ENCODE results near the gene CCL26. TPM values are rescaled to one million over a fixed set of nuclear protein-coding genes. Genes with fewer than 3 reads are reported as not detected.

The CCL26 gene
- total and polyA plus RNA-seq, 2 experiments from 2014 or later, result 3.0 to 18.4 TPM

DNA sequence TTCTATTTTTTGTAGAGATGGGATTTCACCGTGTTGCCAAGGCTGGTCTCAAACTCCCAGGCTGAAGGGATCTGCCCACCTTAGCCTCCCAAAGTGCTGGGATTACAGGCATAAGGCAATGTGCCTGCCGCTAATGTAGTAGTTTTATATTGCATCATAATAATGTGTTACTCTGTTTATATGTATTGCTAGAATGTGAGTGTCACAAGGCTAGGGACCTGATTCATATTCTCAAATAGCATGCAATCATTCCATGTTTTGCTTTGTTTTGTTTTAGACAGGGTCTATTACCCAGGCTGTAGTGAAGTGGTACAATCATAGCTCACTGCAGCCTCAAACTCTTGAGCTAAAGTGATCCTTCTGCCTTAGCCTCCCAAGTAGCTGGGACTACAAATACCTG lies 13.5 kb downstream of the CCL26 start:
- H3K4me3 Mint-ChIP-seq, result no peak overlapping the region
- Histone ChIP-seq H3K79me2 (replicated peaks; ENCODE audit: insufficient read depth) (no peaks in the 10 kb centered on the region), H3F3A (replicated peaks; ENCODE audit: low read depth) (no peaks in the 10 kb centered on the region), H3K4me3 (no peak overlapping the region), H4K20me1 (replicated peaks; ENCODE audit: insufficient read depth) (no peaks in the 10 kb centered on the region), H3K4me1 (ENCODE audit: insufficient read depth) (no peaks in the 10 kb centered on the region), H3K4me2 (no peak overlapping the region), H3K36me3 (ENCODE audit: insufficient read depth) (no peaks in the 10 kb centered on the region), H3K27me3 (ENCODE audit: insufficient read depth) (no peaks in the 10 kb centered on the region), H2AFZ (no peak overlapping the region), H3K27ac (ENCODE audit: low read depth) (no peak overlapping the region), H3K9me2 (ENCODE audit: insufficient read depth) (no peaks in the 10 kb centered on the region)
- H3K4me1 Mint-ChIP-seq, result 0 out of 3 replicates have a peak, but pooled peaks cover 2% of the 10 kb centered on the region
- peaks cover 2% of the 10 kb centered on the region; the same call in 2 of the 3 replicates for H3K9me3 Mint-ChIP-seq
- peaks cover 5% of the 10 kb centered on the region for H3K27me3 Mint-ChIP-seq (ENCODE audit: insufficient read depth, low read depth, poor library complexity)
- no peak for ATAC-seq
- no peak overlapping the region for H3K27ac Mint-ChIP-seq
- no peak for TF ChIP-seq STAT1 (IDR thresholded peaks at IDR 0.05; ENCODE audit: unreplicated experiment)
- DNase-seq (ENCODE audit: low spot score), result no peak
- H3K36me3 Mint-ChIP-seq (ENCODE audit: low read depth), result no peaks in the 10 kb centered on the region

DNA sequence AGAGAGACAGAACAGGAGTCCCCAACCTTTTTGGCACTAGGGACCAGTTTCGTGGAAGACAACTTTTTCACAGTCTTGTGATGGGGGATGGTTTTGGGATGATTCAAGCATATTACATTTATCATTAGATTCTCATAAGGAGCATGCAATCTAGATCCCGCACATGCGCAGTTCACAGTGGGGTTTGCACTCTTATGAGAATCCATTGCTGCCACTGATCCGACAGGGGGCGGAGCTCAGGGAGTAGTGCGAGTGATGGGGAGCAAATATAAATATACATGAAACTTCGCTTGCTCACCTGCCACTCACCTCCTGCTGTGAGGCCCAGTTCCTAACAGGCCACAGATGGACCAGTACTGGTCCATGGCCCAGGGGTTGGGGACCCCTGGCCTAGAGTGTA lies 14.2 kb downstream of the CCL26 start:
- no peak overlapping the region for H3K27ac ChIP-seq (ENCODE audit: low read depth)
- no peak overlapping the region for H3K4me3 Mint-ChIP-seq
- 0 out of 3 replicates have a peak, but pooled peaks cover 2% of the 10 kb centered on the region for H3K4me1 Mint-ChIP-seq
- H3K4me1 ChIP-seq (ENCODE audit: insufficient read depth), result no peaks in the 10 kb centered on the region
- no peaks in the 10 kb centered on the region for H3K36me3 Mint-ChIP-seq (ENCODE audit: low read depth)
- H3K4me2 ChIP-seq, result no peak overlapping the region
- H3K27ac Mint-ChIP-seq, result no peak overlapping the region
- no peak overlapping the region for H2AFZ ChIP-seq
- H3K27me3 Mint-ChIP-seq (ENCODE audit: insufficient read depth, low read depth, poor library complexity), result peaks cover 5% of the 10 kb centered on the region
- H3F3A ChIP-seq (replicated peaks; ENCODE audit: low read depth), result no peaks in the 10 kb centered on the region
- H3K4me3 ChIP-seq, result no peak overlapping the region
- ATAC-seq (no peak), DNase-seq (ENCODE audit: low spot score) (no peak)
- H4K20me1 ChIP-seq (replicated peaks; ENCODE audit: insufficient read depth), result no peaks in the 10 kb centered on the region
- H3K27me3 ChIP-seq (ENCODE audit: insufficient read depth), result no peaks in the 10 kb centered on the region
- peaks cover 2% of the 10 kb centered on the region; the same call in 2 of the 3 replicates for H3K9me3 Mint-ChIP-seq
- H3K36me3 ChIP-seq (ENCODE audit: insufficient read depth), result no peaks in the 10 kb centered on the region
- TF ChIP-seq NANOG (IDR thresholded peaks at IDR 0.05; ENCODE audit: borderline replicate concordance) (no peak), REST (IDR thresholded peaks at IDR 0.05; ENCODE audit: unreplicated experiment) (no peak), CTCF (conservative IDR thresholded peaks at IDR 0.05; ENCODE audit: low read depth in 2 of 2) (peak; percentile 11 to 15; a peak in 1 of 4 replicates), EZH2 (IDR thresholded peaks at IDR 0.05; ENCODE audit: low read depth, unreplicated experiment) (no peak), ZNF114 (CRISPR knock-in tag; IDR thresholded peaks at IDR 0.05) (no peak), EZH2phosphoT487 (IDR thresholded peaks at IDR 0.05; ENCODE audit: unreplicated experiment) (no peak), STAT1 (IDR thresholded peaks at IDR 0.05; ENCODE audit: unreplicated experiment) (no peak)
- TF ChIP-seq, protein P1, sequence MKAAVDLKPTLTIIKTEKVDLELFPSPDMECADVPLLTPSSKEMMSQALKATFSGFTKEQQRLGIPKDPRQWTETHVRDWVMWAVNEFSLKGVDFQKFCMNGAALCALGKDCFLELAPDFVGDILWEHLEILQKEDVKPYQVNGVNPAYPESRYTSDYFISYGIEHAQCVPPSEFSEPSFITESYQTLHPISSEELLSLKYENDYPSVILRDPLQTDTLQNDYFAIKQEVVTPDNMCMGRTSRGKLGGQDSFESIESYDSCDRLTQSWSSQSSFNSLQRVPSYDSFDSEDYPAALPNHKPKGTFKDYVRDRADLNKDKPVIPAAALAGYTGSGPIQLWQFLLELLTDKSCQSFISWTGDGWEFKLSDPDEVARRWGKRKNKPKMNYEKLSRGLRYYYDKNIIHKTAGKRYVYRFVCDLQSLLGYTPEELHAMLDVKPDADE (IDR thresholded peaks at IDR 0.05), result no peak
- H3K79me2 ChIP-seq (replicated peaks; ENCODE audit: insufficient read depth), result no peaks in the 10 kb centered on the region
- no peaks in the 10 kb centered on the region for H3K9me2 ChIP-seq (ENCODE audit: insufficient read depth)

All from GM23338 (cell line).